Measurements from ENCODE around the gene SERPING1. TPM values are rescaled to one million over a fixed set of nuclear protein-coding genes. Genes with fewer than 3 reads are reported as not detected.

Gene SERPING1
- total RNA-seq, 4 donors from 2014 or later: 65.7 to 143 (median 102) TPM

DNA sequence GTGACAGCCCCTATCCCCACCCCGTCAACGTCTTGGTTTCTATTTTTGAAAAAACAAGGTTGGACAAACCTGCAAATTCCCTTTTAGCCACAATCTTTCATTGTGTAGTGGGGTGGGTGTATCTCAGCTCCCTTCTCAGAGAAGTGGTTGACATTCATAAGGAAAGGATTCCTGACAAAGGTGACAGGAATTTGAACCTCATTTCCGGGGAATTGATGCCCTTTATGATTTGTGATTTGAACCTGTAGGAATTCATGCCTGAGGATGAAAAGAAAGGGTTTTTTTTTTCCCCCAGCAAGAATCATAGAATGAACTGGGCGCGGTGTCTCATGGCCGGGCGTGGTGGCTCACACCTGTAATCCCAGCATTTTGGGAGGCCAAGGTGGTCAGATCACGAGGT is 37.8 kb downstream of the SERPING1 start:
- intact Hi-C loops (cut with DNase I; ENCODE audit: low total_unique reads) (no loop called here), in situ Hi-C loops (cut with MboI; ENCODE audit: low pct_ligation_motif_present in 1 of 4, low pct_unique_long_range_greater_than_20kb in 1 of 4, low sequenced_read_pairs in 3 of 4) (loop anchor here in 3 of 4 donors (10.0 to 25.0 kb wide), 3 partner anchors 60 to 298 kb away; partner anchors contain the start of genes P2RX3 (in 2 of the 3), RTN4RL2 (in 2 of the 3) and SSRP1 (in 2 of the 3))
- Histone ChIP-seq H3K36me3 (no peaks in the 10 kb centered on the region), H3K4me3 (no peak overlapping the region), H3K9me3 (no peaks in the 10 kb centered on the region), H3K4me1 (peaks cover 0 to 28% (median 21%) of the 10 kb centered on the region in 4 donors), H3K27ac (no peak overlapping the region), H3K27me3 (peaks cover 50% of the 10 kb centered on the region)
- 70 to 73% methylated on average over 6 to 8 of the region's 8 CpGs for whole genome bisulfite sequencing, 2 donors (ENCODE audit: low coverage in 1 of 2)
- DNase-seq: no peak
- no peak for TF ChIP-seq EP300 (IDR thresholded peaks at IDR 0.05; ENCODE audit: low read depth)
- TF ChIP-seq POLR2A (IDR thresholded peaks at IDR 0.05): no peak
- no peak for TF ChIP-seq CTCF (IDR thresholded peaks at IDR 0.05)
- TF ChIP-seq POLR2AphosphoS5 (IDR thresholded peaks at IDR 0.05): no peak

DNA sequence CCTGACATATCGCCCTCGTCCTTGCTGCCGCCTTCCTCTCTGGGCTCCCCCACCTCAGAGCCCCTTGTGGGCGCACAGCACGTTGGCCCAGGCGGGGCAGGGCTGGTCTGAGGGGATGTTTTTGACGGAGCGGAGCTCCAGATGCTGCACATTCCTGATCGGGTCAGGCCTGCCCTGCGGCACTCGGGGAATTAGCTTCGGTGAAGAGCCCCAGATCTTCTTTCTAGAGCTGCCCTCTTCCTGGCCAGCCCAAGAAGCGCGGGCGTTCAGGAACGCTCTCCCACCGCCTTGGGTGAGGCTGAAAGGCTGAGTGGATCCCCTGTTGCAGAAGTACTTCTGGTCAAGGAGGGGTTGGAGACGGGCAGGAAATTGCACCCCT is 40.1 kb downstream of the SERPING1 start:
- Histone ChIP-seq H3K9me3 (no peaks in the 10 kb centered on the region), H3K4me1 (peaks cover 0 to 35% (median 21%) of the 10 kb centered on the region in 4 donors), H3K27me3 (peaks cover 46% of the 10 kb centered on the region), H3K4me3 (peak overlapping the region; percentile 51 to 74 (median 58)), H3K36me3 (no peaks in the 10 kb centered on the region), H3K27ac (peak overlapping the region; percentile 71 to 86 (median 80))
- TF ChIP-seq EP300 (IDR thresholded peaks at IDR 0.05; ENCODE audit: low read depth) (no peak), POLR2A (IDR thresholded peaks at IDR 0.05) (no peak), POLR2AphosphoS5 (IDR thresholded peaks at IDR 0.05) (no peak), CTCF (IDR thresholded peaks at IDR 0.05) (no peak)
- 55% methylated on average over 18 of the region's 18 CpGs; no CpG with 5 or more reads in 1 of the 2 donors for WGBS, 2 donors (ENCODE audit: low coverage in 1 of 2)
- intact Hi-C loops (cut with DNase I; ENCODE audit: low total_unique reads): no loop called here
- DNase-seq: no peak
- in situ Hi-C loops (cut with MboI; ENCODE audit: low pct_ligation_motif_present in 1 of 4, low pct_unique_long_range_greater_than_20kb in 1 of 4, low sequenced_read_pairs in 3 of 4): loop anchor here in 3 of 4 donors (10.0 to 25.0 kb wide), 3 partner anchors 63 to 300 kb away; partner anchors contain the start of genes P2RX3 (in 2 of the 3), RTN4RL2 (in 2 of the 3) and SSRP1 (in 2 of the 3)

GRCh38 chr11:57638005-57638781 is 40.7 kb downstream of the SERPING1 start:
- in situ Hi-C loops (cut with MboI; ENCODE audit: low pct_ligation_motif_present in 1 of 4, low pct_unique_long_range_greater_than_20kb in 1 of 4, low sequenced_read_pairs in 3 of 4): loop anchor here in 3 of 4 donors (10.0 to 25.0 kb wide), 3 partner anchors 63 to 301 kb away; partner anchors contain the start of genes P2RX3 (in 2 of the 3), RTN4RL2 (in 2 of the 3) and SSRP1 (in 2 of the 3)
- H3K27ac ChIP-seq: peak overlapping the region; percentile 71 to 86 (median 80)
- WGBS, 2 donors (ENCODE audit: low coverage in 1 of 2): 0 to 13% methylated on average over 18 to 47 of the region's 47 CpGs

More at GRCh38 chr11:57638005-57638781, 40.7 kb downstream of the SERPING1 start:
- no peaks in the 10 kb centered on the region for H3K36me3 ChIP-seq
- peaks cover 41% of the 10 kb centered on the region for H3K27me3 ChIP-seq
- no peak for TF ChIP-seq EP300 (IDR thresholded peaks at IDR 0.05; ENCODE audit: low read depth)
- TF ChIP-seq POLR2AphosphoS5 (IDR thresholded peaks at IDR 0.05): peak in 2 of 3 donors; percentile 9 to 56
- peak; percentile 12 for TF ChIP-seq POLR2A (IDR thresholded peaks at IDR 0.05)
- no peak for TF ChIP-seq CTCF (IDR thresholded peaks at IDR 0.05)
- peaks cover 0 to 35% (median 21%) of the 10 kb centered on the region in 4 donors for H3K4me1 ChIP-seq
- intact Hi-C loops (cut with DNase I; ENCODE audit: low total_unique reads): no loop called here
- no peaks in the 10 kb centered on the region for H3K9me3 ChIP-seq
- peak overlapping the region; percentile 51 to 74 (median 58) for H3K4me3 ChIP-seq
- peak; percentile 44 for DNase-seq
